Ascending aorta (tissue), 2 donors: ENCODE data around the gene ZNF181. TPM values are rescaled to one million over a fixed set of nuclear protein-coding genes. Genes with fewer than 3 reads are reported as not detected.

Experiments used
- DNase-seq, 2 donors: peaks; one replicate each; pipeline ENCODE4 v3.0.0-alpha.2; 2019; ENCODE audit warnings: low spot score in 2 of 2
- H3K27ac ChIP-seq, 2 donors: fragments of 200-600 bp; sonication (generic); one replicate each; pipeline ENCODE4 v1.5.1; 2016 to 2017; ENCODE audit warnings: mild to moderate bottlenecking in 1 of 2
- H3K27me3 ChIP-seq: fragments of 200-600 bp; sonication (generic); one replicate; pipeline ENCODE4 v1.5.1; 2017
- H3K36me3 ChIP-seq, 2 donors: fragments of 200-600 bp; sonication (generic); one replicate each; pipeline ENCODE4 v1.5.1; 2016
- H3K4me1 ChIP-seq, 2 donors: fragments of 200-600 bp; sonication (generic); one replicate each; pipeline ENCODE4 v1.5.1; 2016 to 2017; ENCODE audit warnings: mild to moderate bottlenecking in 1 of 2
- H3K4me3 ChIP-seq, 2 donors: fragments of 200-600 bp; sonication (generic); one replicate each; pipeline ENCODE4 v1.5.1; 2016 to 2017; ENCODE audit warnings: mild to moderate bottlenecking in 1 of 2
- H3K9me3 ChIP-seq, 2 donors: fragments of 200-600 bp; sonication (generic); one replicate each; pipeline ENCODE4 v1.5.1; 2016
- CTCF ChIP-seq, 3 experiments: fragments of 200-600 bp in 2 of 3; fragments of 450-650 bp in 1 of 3; sonication (generic) in 2 of 3; IDR thresholded peaks; one replicate each; pipeline ENCODE4 v1.5.1; 2016 to 2019; ENCODE audit warnings: antibody characterized with exemption in 3 of 3, mild to moderate bottlenecking in 1 of 3, moderate library complexity in 1 of 3
- intact Hi-C: fragments of 100-400 bp; cut with DNase I; formaldehyde crosslinking; loops from one replicate; pipeline ENCODE4 v1.15.1; 2023
- total RNA-seq: library from RNA; depleted of rRNA; stranded (reverse); fragments of >200 nt; gene quantifications from one replicate; pipeline ENCODE4 v1.1.0, GENCODE V29; 2016

Gene ZNF181
- total RNA-seq, 1 donor from 2014 or later: 1.9 TPM

DNA sequence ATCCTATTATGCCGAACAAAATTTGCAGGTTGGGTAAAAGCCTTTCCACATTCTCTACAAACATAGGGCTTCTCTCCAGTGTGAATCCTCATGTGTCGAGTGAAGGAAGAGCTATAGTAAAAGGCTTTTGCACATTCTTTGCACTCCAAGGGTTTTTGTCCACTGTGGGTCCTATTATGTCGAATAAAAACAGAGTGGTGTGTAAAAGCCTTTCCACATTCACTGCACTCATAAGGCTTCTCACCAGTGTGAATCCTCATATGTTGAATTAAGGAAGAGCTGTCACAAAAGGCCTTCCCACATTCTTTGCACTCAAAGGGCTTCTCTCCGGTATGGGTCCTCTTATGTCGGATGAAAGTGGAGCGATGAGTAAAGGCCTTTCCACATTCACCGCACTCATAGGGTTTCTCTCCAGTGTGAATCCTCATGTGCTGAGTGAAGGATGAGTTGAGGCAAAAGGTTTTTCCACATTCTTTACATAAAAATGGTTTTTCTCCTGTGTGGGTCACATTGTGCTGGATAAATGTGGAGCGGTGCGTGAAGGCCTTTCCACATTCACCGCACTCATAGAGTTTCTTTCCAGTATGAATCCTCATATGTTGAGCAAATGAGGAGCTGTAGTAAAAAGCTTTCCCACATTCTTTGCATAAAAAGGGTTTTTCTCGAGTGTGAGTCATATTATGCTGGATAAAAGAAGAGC is 25.3 kb downstream of the ZNF181 start:
- Histone ChIP-seq H3K27me3 (no peaks in the 10 kb centered on the region), H3K27ac (no peak overlapping the region), H3K9me3 (peaks cover 76 to 99% of the 10 kb centered on the region in 2 donors), H3K4me1 (no peaks in the 10 kb centered on the region), H3K36me3 (peaks cover 59 to 71% of the 10 kb centered on the region in 2 donors), H3K4me3 (peak overlapping the region in 1 of 2 donors; percentile 16)
- TF ChIP-seq CTCF (IDR thresholded peaks at IDR 0.05): no peak
- intact Hi-C loops: no loop called here
- no peak for DNase-seq

GRCh38 chr19:34766386-34766785 is 32.3 kb downstream of the ZNF181 start:
- H3K4me1 ChIP-seq: no peaks in the 10 kb centered on the region
- H3K36me3 ChIP-seq: peaks cover 62 to 89% of the 10 kb centered on the region in 2 donors
- no peaks in the 10 kb centered on the region for H3K27me3 ChIP-seq
- H3K4me3 ChIP-seq: no peak overlapping the region
- no peak for DNase-seq
- H3K27ac ChIP-seq: no peak overlapping the region
- TF ChIP-seq CTCF (IDR thresholded peaks at IDR 0.05): no peak
- intact Hi-C loops: no loop called here
- peaks cover 27 to 40% of the 10 kb centered on the region in 2 donors for H3K9me3 ChIP-seq

- Histone ChIP-seq H3K4me1 (peaks cover 0 to 3% of the 10 kb centered on the region in 2 donors), H3K9me3 (peaks cover 15 to 24% of the 10 kb centered on the region in 2 donors), H3K4me3 (no peak overlapping the region), H3K27me3 (no peaks in the 10 kb centered on the region), H3K27ac (no peak overlapping the region), H3K36me3 (peaks cover 52 to 73% of the 10 kb centered on the region in 2 donors)
- no peak for DNase-seq
- intact Hi-C loops: no loop called here
- TF ChIP-seq CTCF (IDR thresholded peaks at IDR 0.05): no peak
Measured at GRCh38 chr19:34767951-34768350, 33.9 kb downstream of the ZNF181 start.

DNA sequence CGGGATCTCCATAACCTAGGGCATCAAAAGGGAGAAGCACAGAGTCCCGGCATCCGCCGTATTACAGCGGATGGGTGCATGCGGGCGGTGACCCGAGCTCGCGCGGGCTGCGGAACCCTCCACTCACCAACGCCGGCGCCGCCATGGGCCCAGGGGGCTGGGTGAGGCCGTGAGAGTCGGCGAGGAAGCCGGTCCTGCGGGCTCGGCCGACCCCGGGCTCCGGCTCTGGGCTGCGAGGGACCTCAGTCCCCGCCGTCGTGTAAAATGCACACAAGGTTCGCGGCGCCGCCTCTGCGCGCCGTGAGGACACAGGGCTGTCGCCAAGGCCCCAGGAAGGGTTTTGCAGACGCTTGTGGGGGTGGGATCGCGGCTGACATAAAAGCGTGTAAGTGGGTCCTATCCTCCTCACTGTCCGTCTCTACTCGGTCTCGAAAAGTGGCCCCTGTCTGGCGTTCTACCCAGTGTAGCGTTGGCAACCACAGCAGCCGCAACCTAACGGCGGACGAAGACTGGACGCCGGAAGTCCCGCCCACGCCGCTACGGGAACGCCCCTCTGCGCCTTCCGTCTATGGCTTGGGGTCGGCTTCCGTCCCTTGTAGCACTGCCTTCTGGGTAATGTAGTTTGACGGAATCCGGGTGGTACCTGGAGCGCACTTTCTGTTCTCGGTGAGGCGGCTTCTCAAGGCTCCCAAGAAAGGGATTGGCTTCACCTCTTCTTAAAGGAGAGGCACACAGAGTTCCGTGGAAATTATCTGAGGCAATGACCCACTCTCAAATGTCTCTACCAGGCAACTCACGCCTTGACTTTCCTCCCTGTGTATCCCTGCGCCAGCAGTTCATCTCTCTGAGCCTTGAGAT is 38.9 kb downstream of the ZNF181 start, which contains the start of gene ZNF599:
Gene ZNF599, minus strand, starts transcription at position 519 of the 858 bp plus-strand sequence. Its CDS starts 374 bp downstream, at position 145.
- intact Hi-C loops: loop anchor here (1.0 to 5.0 kb wide), 3 partner anchors 40 to 1714 kb away; partner anchors contain the start of genes SCGB2B2, ZNF302 and ZNF566

More for the DNA sequence above, 38.9 kb downstream of the ZNF181 start, which contains the start of gene ZNF599:
- H3K36me3 ChIP-seq: peaks cover 9 to 24% of the 10 kb centered on the region in 2 donors
- TF ChIP-seq CTCF (IDR thresholded peaks at IDR 0.05): no peak
- peak; percentile 57 to 94 for DNase-seq
- no peaks in the 10 kb centered on the region for H3K27me3 ChIP-seq
- peaks cover 0 to 3% of the 10 kb centered on the region in 2 donors for H3K4me1 ChIP-seq
- no peaks in the 10 kb centered on the region for H3K9me3 ChIP-seq
- H3K27ac ChIP-seq: peak within 1 kb of the TSS; percentile 75 to 80
- H3K4me3 ChIP-seq: peak within 1 kb of the TSS; percentile 80 to 89
